ENCODE results near the gene CIB4.
"Not testable (repeated sequence)": the region's sequence is repeated elsewhere in the genome, so short reads cannot be mapped to it uniquely, and the experiment has no call there.

Gene CIB4

GRCh38 chr2:26665296-26665695, 24.1 kb upstream of the CIB4 start:
- DNase-seq = not testable (repeated sequence)

GRCh38 chr2:26660363-26660962, 19.3 kb upstream of the CIB4 start:
- no peak for DNase-seq

DNA sequence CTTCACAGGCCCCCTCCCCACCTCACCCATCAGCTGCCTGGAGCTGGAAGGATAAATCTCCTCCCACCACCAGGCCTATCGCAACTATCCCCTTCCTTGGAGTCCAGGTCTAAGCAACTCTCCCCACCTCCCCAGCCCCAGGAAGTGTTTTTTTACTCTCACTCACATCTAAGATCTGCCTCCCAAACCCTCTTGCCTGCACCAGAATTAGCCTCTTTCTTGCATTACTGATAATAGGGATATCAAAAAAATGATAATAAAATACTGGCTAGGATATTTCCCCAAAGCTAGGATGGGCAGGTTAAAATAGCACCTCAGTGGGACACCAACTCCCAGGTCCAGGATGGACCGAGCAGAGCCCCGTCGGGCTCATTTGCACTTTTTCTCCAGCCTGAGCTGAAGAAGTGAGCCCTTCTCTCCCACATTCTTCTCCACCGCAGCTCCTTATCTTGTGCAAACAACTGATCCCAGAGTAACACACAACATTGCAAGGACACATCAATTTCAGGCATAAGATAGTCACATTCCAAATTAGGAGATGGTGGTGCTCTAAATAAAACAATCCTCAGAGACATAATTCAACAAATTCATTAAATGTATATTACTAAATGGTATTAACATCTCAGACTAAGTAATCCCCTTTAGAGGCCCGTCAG, 17.7 kb upstream of the CIB4 start:
- no peak for DNase-seq

DNA sequence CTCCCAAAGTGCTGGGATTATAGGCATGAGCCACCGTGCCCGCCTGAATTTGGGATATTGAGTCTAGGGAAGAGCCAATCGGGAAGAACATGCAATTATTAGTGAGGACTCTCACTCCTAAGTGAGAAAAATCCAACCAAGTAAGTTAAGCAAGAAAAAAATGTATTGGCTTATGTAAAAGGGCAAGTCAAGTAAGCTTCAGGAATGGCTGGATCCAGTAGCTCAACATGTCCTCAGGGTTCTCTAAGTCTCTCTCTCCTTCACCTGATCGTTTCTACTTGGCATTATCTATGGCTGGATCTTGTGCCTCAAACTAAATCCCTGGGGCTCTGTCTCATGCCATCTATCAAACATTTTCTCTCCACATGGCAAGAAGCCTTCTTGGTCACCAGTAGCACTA, 16.1 kb upstream of the CIB4 start:
- no peak for DNase-seq

DNA sequence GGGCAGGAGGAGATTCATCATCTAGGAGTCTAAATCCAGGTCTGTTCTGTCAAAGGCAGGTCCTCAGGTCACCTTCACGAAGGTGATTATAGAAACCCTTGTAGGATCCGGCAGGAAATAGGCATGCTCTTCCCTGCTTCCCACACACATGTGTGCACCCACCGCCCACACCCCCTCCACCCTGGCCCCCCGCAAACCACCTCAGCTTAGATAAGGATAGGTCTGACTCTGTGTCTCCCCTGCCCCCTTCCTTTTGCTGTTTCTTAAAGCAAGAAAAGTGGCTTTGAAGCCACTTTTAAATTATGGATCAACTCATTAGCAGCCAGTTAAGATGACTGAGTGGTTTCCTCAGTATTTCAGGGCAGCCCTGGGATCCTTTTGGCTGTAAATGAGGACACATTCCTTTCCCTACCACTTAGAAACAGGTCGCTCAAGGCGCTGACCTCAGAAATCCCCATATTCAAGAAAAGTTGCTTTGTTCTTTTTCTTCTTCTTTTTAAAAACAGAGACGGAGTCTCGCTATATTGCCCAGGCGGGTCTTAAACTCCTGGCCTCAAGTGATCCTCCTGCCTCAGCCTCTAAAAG, 14.5 kb upstream of the CIB4 start:
- DNase-seq = no peak

- DNase-seq = not testable (repeated sequence)
Measured at GRCh38 chr2:26655120-26655519, 14.0 kb upstream of the CIB4 start.

- no peak for DNase-seq
Measured at GRCh38 chr2:26654061-26654340, 12.8 kb upstream of the CIB4 start.

- DNase-seq = no peak
Measured at GRCh38 chr2:26653207-26654060, 12.3 kb upstream of the CIB4 start.

DNA sequence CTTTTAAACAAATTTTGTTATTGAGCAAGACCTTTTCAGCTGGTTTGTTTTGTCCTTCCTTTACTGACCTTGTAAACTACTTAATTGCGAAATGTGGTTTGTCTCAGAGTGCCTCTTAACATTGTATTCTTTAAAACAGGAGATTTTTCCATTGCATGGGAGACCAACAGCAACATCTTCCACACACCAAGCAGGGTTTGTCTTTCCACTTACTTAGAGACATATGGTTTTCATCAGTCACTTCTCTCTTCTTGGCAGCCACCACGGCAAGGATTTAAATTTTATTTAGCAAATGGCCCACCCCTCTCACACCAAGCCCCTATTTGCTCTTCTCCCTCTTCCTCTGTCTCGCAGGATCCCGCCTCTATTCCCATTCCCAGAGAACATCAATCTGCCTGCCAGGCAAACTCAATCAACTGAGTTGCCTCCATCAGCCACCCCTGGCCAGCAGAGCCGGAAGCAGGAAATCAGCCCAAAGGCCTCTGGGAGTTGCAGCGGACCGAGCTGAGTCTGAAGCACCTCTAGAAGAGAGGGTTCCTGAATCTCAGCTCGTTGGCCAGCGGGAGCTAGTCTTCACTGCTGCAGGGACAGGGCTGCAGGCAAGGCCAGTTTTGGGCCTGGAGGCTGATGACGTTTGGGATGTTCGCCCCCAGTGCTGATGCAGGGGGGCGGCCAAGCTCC, 11.3 kb upstream of the CIB4 start:
- DNase-seq = peak; percentile 24 to 28

GRCh38 chr2:26651799-26652198, 10.6 kb upstream of the CIB4 start:
- no peak for DNase-seq

- no peak for DNase-seq
Measured at GRCh38 chr2:26651470-26651771, 10.3 kb upstream of the CIB4 start.

GRCh38 chr2:26650713-26651469, 9.7 kb upstream of the CIB4 start:
- no peak for DNase-seq

GRCh38 chr2:26649992-26650712, 9.0 kb upstream of the CIB4 start:
- no peak for DNase-seq

DNA sequence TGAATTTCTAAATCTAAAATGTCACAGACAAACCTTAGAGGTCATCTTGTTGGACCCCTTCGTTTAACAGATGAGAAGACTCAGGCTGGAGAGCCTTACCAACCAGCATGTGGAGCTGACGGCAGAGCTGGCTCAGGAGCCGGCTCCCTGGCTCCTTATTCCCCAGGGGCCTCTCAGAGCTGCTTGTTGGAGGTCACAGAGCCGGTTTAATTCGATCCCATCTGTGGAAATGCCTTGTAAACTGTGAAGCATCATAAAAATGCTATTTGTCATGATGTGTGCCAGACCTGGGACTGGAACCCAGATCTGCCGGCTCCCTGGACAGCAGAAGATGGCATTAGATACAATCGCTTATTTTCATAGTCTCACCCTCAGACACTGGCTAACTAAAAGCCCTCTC, 8.2 kb upstream of the CIB4 start:
- DNase-seq = no peak

DNA sequence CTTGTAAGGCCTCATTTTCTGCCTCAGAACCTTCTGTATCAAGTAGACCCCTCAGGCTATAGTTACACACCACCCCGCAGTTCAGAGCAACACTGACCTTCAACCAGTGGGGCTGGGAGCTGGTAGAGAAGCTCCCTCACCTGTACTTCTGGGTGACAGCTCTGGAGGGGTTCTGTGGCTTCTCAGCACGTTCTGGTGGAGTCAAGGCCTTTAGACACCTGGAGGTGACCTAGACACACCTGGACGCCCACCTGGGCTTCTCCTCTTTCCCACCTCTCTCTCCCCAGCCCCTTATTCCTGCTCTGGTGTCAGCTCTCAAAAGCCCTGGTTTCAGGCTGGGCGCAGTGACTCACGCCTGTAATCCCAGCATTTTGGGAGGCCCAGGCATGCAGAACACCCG, 7.3 kb upstream of the CIB4 start:
- no peak for DNase-seq

GRCh38 chr2:26647981-26648380, 6.8 kb upstream of the CIB4 start:
- no peak for DNase-seq

DNA sequence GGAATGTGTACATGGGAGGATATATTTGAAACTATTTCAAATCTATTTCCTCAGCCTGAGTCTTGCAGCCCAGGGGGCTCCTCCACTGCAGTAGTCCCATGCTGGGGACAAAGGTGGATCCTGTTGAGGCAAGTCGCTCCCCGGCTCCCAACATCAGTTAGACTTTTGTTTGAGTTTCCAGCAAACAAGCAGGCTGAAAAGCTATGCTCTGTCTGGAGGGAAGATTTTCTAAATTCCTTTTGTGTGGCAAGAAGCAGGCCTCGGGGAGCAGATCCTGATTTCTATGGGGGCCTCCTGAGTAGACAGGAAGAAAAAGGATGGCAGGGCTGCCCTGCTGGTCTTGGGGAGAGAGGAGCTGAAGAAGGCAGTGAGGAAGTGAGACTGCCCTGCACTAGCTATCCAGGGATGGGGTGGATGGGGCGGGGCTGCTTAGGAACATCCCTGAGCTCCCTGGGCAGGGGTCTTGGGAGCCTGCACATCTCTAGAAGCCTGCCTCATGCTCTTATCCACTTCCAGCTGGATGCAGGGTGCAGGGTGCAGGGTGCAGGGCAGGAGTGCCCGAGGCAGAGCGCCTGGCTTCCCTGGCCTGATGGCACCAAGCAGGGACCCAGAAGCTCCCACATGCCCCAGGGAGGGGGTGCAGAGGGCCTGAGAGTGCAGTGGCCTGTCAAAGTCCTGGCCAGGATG, 6.0 kb upstream of the CIB4 start:
- no peak for DNase-seq

DNA sequence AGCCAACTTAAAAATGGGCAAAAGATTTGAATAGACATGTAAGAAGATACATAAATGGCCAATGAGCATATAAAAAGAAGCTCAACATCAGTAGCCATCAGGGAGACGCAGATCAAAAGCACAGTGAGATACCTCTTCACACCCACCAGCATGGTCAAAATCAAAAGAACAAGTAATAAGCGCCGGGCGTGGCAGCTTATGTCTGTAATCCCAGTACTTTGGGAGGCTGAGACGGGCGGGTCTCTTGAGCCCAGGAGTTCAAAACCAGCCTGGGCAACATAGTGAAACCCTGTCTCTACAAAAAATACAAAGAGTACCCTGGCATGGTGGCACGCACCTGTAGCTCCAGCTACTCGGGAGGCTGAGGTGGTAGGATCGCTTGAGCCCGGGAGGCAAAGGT, 4.6 kb upstream of the CIB4 start:
- DNase-seq = no peak

GRCh38 chr2:26644188-26644835, 3.1 kb upstream of the CIB4 start:
- no peak for DNase-seq

DNA sequence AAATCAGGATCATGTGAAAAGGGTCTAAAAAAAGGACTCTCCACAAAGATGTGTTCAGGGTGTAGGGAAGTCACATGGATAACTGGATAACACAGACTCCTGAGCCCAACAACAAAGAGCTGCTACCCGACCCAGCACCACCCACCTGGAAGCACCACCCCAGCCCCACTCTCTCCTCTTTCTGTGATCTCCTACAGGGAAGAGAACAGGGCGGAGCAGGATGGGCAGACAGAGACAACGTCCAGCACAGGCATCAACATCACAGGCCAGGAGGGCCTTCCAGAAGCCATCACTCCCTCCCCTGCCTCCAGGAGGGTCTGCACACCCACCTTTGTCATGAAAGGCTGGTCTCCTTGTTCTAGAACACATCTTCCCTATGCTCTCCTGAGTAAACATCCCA, 1.3 kb upstream of the CIB4 start:
- no peak for DNase-seq

DNA sequence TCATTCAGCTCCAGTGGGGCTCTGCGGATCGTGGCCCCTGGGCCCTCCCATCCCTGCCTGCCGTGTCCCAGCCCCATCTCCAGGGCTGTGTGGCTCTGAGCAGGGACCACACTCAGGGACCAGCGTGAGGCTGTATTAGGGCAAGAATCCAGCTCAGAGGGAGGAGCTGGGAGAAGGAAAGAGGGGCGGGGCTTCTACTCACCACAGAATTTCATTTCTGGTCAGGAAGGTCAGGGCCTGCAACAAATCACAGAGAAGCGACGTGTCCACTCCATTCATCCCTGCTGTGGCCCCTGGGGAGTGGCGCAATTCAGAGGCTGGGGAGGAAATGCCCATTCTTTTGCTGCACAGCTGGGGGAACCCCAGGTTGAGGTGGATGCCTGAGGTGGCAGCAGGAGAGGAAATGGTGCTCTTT, 828 bp downstream of the CIB4 start:
- DNase-seq = peak in 1 of 2 donors; percentile 7
